HEK293T (cell line): Measurements from ENCODE around the gene PRDM4.
"Not testable (repeated sequence)": the region's sequence is repeated elsewhere in the genome, so short reads cannot be mapped to it uniquely, and the experiment has no call there.

Source experiments
- L3MBTL2 ChIP-seq: fragments of 450-650 bp; conservative IDR thresholded peaks from 2 replicates; pipeline ENCODE4 v1.6.1; 2016; ENCODE audit warnings: mild to moderate bottlenecking
- SP1 ChIP-seq: fragments of 450-650 bp; IDR thresholded peaks from 2 replicates; pipeline ENCODE4 v1.6.1; 2017

GRCh38 chr12:107727327-107727726 lies 33.6 kb downstream of the PRDM4 start:
- not testable (repeated sequence) for TF ChIP-seq SP1, L3MBTL2
